ENCODE data around the gene POLG. TPM values are rescaled to one million over a fixed set of nuclear protein-coding genes. Genes with fewer than 3 reads are reported as not detected.

The POLG gene
- total RNA-seq, 4 donors from 2014 or later, result 61.1 to 110 (median 82.6) TPM

GRCh38 chr15:89376388-89376787, 41.8 kb upstream of the POLG start:
- WGBS, 2 donors, result 51 to 62% methylated on average over 2 of the region's 2 CpGs
- no peak overlapping the region for H3K4me3 ChIP-seq (ENCODE audit: low read depth, poor library complexity, severe bottlenecking)
- no peak for DNase-seq (ENCODE audit: low spot score in 2 of 2)
- intact Hi-C loops (cut with DNase I; ENCODE audit: low total_unique reads), result no loop called here
- TF ChIP-seq POLR2A (IDR thresholded peaks at IDR 0.05), result no peak
- TF ChIP-seq CTCF (IDR thresholded peaks at IDR 0.05), result no peak

GRCh38 chr15:89375093-89376005, 40.7 kb upstream of the POLG start:
- DNase-seq (ENCODE audit: low spot score in 2 of 2), result no peak
- 27 to 28% methylated on average over 9 of the region's 9 CpGs for WGBS, 2 donors
- H3K4me3 ChIP-seq (ENCODE audit: low read depth, poor library complexity, severe bottlenecking), result no peak overlapping the region
- TF ChIP-seq POLR2A (IDR thresholded peaks at IDR 0.05) (no peak), CTCF (IDR thresholded peaks at IDR 0.05) (no peak)
- intact Hi-C loops (cut with DNase I; ENCODE audit: low total_unique reads), result no loop called here

GRCh38 chr15:89374086-89374981, 39.7 kb upstream of the POLG start:
- intact Hi-C loops (cut with DNase I; ENCODE audit: low total_unique reads), result no loop called here
- WGBS, 2 donors, result 44 to 55% methylated on average over 14 of the region's 14 CpGs
- TF ChIP-seq CTCF (IDR thresholded peaks at IDR 0.05) (no peak), POLR2A (IDR thresholded peaks at IDR 0.05) (no peak)
- H3K4me3 ChIP-seq (ENCODE audit: low read depth, poor library complexity, severe bottlenecking), result no peak overlapping the region
- DNase-seq (ENCODE audit: low spot score in 2 of 2), result no peak

GRCh38 chr15:89372069-89372935, 37.7 kb upstream of the POLG start:
- H3K4me3 ChIP-seq (ENCODE audit: low read depth, poor library complexity, severe bottlenecking), result no peak overlapping the region
- intact Hi-C loops (cut with DNase I; ENCODE audit: low total_unique reads), result no loop called here
- TF ChIP-seq CTCF (IDR thresholded peaks at IDR 0.05) (no peak), POLR2A (IDR thresholded peaks at IDR 0.05) (no peak)
- no peak for DNase-seq (ENCODE audit: low spot score in 2 of 2)
- 46 to 49% methylated on average over 15 of the region's 15 CpGs for WGBS, 2 donors

All from lower leg skin (tissue), 4 donors.